Measurements from ENCODE around the gene UCHL5. TPM values are rescaled to one million over a fixed set of nuclear protein-coding genes. Genes with fewer than 3 reads are reported as not detected.

Gene UCHL5
- total and polyA plus RNA-seq, 2 of the 13 experiments (the other 11 are each of a cell fraction or from before 2014, with no cell fraction given), result 18.2 to 44.1 TPM

DNA sequence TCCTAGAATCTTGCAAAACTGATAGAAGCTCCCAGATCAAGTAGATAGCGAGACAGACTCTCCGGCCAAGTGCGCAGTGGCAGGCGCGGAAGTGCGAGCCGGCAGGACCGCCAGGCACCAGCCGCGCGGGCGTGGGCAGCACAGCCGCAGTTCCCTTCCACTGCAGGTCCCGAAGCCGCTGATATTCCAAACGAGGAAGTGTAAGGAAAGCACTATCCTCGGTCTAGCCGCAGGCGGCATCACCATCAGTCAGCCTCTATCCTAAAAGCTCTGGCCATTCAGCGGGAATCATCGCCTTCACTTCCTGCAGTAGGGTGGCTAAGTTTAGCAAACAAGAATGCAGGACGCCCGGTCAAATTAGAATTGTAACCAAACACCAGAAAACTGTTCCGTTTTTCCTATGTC lies 45.3 kb upstream of the UCHL5 start (continued):
- TF ChIP-seq, protein P1, sequence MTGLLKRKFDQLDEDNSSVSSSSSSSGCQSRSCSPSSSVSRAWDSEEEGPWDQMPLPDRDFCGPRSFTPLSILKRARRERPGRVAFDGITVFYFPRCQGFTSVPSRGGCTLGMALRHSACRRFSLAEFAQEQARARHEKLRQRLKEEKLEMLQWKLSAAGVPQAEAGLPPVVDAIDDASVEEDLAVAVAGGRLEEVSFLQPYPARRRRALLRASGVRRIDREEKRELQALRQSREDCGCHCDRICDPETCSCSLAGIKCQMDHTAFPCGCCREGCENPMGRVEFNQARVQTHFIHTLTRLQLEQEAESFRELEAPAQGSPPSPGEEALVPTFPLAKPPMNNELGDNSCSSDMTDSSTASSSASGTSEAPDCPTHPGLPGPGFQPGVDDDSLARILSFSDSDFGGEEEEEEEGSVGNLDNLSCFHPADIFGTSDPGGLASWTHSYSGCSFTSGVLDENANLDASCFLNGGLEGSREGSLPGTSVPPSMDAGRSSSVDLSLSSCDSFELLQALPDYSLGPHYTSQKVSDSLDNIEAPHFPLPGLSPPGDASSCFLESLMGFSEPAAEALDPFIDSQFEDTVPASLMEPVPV (CRISPR knock-in tag; IDR thresholded peaks at IDR 0.05), result no peak
- TF ChIP-seq ETV5 (CRISPR knock-in tag; IDR thresholded peaks at IDR 0.05; ENCODE audit: borderline replicate concordance), result peak; percentile 27; the same call in 1 of the 2 replicates
- TF ChIP-seq, protein P2, sequence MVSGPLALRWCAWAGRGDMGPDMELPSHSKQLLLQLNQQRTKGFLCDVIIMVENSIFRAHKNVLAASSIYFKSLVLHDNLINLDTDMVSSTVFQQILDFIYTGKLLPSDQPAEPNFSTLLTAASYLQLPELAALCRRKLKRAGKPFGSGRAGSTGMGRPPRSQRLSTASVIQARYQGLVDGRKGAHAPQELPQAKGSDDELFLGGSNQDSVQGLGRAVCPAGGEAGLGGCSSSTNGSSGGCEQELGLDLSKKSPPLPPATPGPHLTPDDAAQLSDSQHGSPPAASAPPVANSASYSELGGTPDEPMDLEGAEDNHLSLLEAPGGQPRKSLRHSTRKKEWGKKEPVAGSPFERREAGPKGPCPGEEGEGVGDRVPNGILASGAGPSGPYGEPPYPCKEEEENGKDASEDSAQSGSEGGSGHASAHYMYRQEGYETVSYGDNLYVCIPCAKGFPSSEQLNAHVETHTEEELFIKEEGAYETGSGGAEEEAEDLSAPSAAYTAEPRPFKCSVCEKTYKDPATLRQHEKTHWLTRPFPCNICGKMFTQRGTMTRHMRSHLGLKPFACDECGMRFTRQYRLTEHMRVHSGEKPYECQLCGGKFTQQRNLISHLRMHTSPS (CRISPR knock-in tag; IDR thresholded peaks at IDR 0.05; ENCODE audit: low read depth), result no peak

DNA sequence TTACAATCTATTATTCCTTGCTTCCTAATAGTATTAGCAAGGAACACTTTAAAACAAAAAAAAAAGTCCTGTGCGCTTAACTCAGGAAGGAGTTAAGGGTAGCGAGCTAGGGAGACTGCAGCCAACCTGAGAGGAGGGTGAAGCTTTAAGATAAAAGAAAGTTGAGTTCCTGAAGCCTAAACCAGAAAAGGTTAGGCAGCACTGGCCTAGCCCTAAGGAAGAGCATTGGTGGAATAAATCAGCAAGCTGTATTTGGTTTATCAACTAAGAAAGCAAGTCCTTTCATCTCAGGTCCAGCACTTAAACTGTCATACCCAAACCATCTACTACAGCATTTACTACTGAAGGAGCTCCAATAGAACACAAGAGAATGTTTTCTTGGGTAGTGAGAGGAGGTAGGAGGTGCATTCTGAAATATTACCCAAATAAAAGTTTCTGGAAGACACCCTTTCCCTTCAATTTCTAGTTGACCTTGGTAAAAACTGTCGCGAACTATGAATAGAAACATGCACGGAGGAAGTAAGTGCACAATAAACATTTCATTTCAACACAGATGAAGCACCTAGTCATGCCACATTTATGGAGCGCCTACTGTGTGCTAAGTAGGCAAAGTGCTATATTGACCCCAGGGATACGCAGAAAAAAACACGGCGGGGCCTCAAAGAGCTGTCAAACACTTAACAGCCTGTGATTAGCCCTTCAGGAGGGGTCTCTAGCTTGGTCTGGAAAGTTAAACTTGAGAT lies 44.8 kb upstream of the UCHL5 start:
- Histone ChIP-seq H3K4me3 (replicated peaks in 1 of 3; ENCODE audit: insufficient read depth in 1 of 3, low read depth in 2 of 3, low read length in 3 of 3) (peak overlapping the region; percentile 70 to 93 (median 82)), H4K20me1 (ENCODE audit: insufficient read depth, low read length) (no peaks in the 10 kb centered on the region), H3K36me3 (replicated peaks in 1 of 2; ENCODE audit: control insufficient read depth in 1 of 2, insufficient read depth in 2 of 2, low read length in 2 of 2) (peaks cover 6 to 16% of the 10 kb centered on the region in 2 experiments; a peak in 4 of 5 replicates), H3K4me1 (ENCODE audit: insufficient read depth, low read length) (peaks cover 44% of the 10 kb centered on the region), H3K27ac (ENCODE audit: extremely low read length, insufficient read depth, low read length) (peak overlapping the region; percentile 89), H3K4me2 (ENCODE audit: low read depth, low read length) (peak overlapping the region; percentile 76), H3K27me3 (ENCODE audit: control insufficient read depth in 1 of 2, insufficient read depth in 2 of 2, low read length in 2 of 2) (no peaks in the 10 kb centered on the region; a peak in 1 of 5 replicates), H2AFZ (ENCODE audit: low read length) (no peak overlapping the region), H3K9ac (ENCODE audit: insufficient read depth, low read depth, low read length) (peak overlapping the region; percentile 78), H3K79me2 (ENCODE audit: insufficient read depth, low read length) (peaks cover 31% of the 10 kb centered on the region), H3K9me3 (ENCODE audit: low read length) (no peaks in the 10 kb centered on the region)
- 30% methylated on average over 9 of the region's 9 CpGs for whole genome bisulfite sequencing (ENCODE audit: low lambda C conversion rate)
- no TSS peak for BruUV-seq (replicated peaks)
- FAIRE-seq (no peak), ATAC-seq (no peak), DNase-seq (ENCODE audit: low spot score) (no peak)
- intact Hi-C loops (cut with micrococcal nuclease; ENCODE audit: unreplicated experiment) (loop anchor here (1.0 kb wide), 1 partner anchor 44 kb away; no protein-coding TSS in a partner anchor), in situ Hi-C loops (cut with HindIII; ENCODE audit: extremely low pct_ligation_motif_present, low pct_unique_long_range_greater_than_20kb) (no loop called here)
- ChIA-PET CTCF (ENCODE audit: low intra/inter-chr PET ratio, low total read pairs) (interaction anchor here (1.3 kb wide), 1 partner anchor 17 kb away, joined by 4 read pairs; no protein-coding TSS in a partner anchor), POLR2A (interaction anchor here (1.6 to 2.9 kb wide), 5 partner anchors 10 to 45 kb away, joined by 9 to 31 read pairs (median 13); partner anchors contain the start of genes CDC73, RO60 and UCHL5)
- TF ChIP-seq GATAD2A (CRISPR knock-in tag; IDR thresholded peaks at IDR 0.05) (no peak), ZKSCAN1 (IDR thresholded peaks at IDR 0.05; ENCODE audit: low read length) (peak; percentile 75), CC2D1A (CRISPR knock-in tag; IDR thresholded peaks at IDR 0.05) (no peak), MIXL1 (CRISPR knock-in tag; IDR thresholded peaks at IDR 0.05) (no peak), ZFP36L1 (CRISPR knock-in tag; IDR thresholded peaks at IDR 0.05) (0 out of 2 replicates have a peak, but pooled peaks have one; percentile 12), REPIN1 (CRISPR knock-in tag; IDR thresholded peaks at IDR 0.05; ENCODE audit: borderline replicate concordance, low read depth) (no peak), HMG20B (CRISPR knock-in tag; conservative IDR thresholded peaks at IDR 0.05) (no peak), ZMYM3 (CRISPR knock-in tag; IDR thresholded peaks at IDR 0.05) (peak; percentile 31; the same call in 1 of the 2 replicates), MIER3 (CRISPR knock-in tag; IDR thresholded peaks at IDR 0.05; ENCODE audit: borderline replicate concordance) (no peak), ZNF567 (CRISPR knock-in tag; IDR thresholded peaks at IDR 0.05; ENCODE audit: borderline replicate concordance) (no peak), RCOR2 (CRISPR knock-in tag; IDR thresholded peaks at IDR 0.05) (no peak)
- TF ChIP-seq, protein P3, sequence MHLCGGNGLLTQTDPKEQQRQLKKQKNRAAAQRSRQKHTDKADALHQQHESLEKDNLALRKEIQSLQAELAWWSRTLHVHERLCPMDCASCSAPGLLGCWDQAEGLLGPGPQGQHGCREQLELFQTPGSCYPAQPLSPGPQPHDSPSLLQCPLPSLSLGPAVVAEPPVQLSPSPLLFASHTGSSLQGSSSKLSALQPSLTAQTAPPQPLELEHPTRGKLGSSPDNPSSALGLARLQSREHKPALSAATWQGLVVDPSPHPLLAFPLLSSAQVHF (CRISPR knock-in tag; IDR thresholded peaks at IDR 0.05), result no peak
- TF ChIP-seq, protein P4, sequence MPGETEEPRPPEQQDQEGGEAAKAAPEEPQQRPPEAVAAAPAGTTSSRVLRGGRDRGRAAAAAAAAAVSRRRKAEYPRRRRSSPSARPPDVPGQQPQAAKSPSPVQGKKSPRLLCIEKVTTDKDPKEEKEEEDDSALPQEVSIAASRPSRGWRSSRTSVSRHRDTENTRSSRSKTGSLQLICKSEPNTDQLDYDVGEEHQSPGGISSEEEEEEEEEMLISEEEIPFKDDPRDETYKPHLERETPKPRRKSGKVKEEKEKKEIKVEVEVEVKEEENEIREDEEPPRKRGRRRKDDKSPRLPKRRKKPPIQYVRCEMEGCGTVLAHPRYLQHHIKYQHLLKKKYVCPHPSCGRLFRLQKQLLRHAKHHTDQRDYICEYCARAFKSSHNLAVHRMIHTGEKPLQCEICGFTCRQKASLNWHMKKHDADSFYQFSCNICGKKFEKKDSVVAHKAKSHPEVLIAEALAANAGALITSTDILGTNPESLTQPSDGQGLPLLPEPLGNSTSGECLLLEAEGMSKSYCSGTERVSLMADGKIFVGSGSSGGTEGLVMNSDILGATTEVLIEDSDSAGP (CRISPR knock-in tag; IDR thresholded peaks at IDR 0.05; ENCODE audit: borderline replicate concordance), result no peak

Measured in HepG2 (cell line).